GM12878 (cell line): ENCODE data around the gene H1-8. TPM values are rescaled to one million over a fixed set of nuclear protein-coding genes. Genes with fewer than 3 reads are reported as not detected.

Experiments
- ATAC-seq: fragments of 200-7000 bp; cut with Tn5 transposase; 3 replicates; pipeline ENCODE4 v1.9.1; 2020; ENCODE audit warnings: mild to moderate bottlenecking, moderate library complexity
- BruUV-seq: library from RNA; stranded (reverse); fragments of 400-500 nt; replicated peaks from 2 replicates; lab custom pipeline; 2021; lab: Mats Ljungman, UMichigan
- CTCF ChIA-PET: fragments of 300-600 bp; sonication (Branson Sonifier 250); formaldehyde crosslinking; extraction: SDS; loops from one replicate; lab custom pipeline; 2021; ENCODE audit warnings: inconsistent platforms; lab: Yijun Ruan, JAX
- POLR2A ChIA-PET: fragments of 350-600 bp; formaldehyde crosslinking; extraction: SDS; loops from one replicate; lab custom pipeline; 2021; ENCODE audit warnings: inconsistent platforms; lab: Charles Lee
- RAD21 ChIA-PET: fragments of 300-600 bp; sonication (Branson Sonifier 250); formaldehyde crosslinking; loops from one replicate; lab custom pipeline; 2023; ENCODE audit warnings: antibody characterized with exemption; ENCODE audit not compliant: unreplicated experiment; lab: Charles Lee
- SMC1A ChIA-PET: fragments of 300-600 bp; sonication (Branson Sonifier 250); formaldehyde crosslinking; loops from one replicate; lab custom pipeline; 2023; ENCODE audit not compliant: unreplicated experiment, uncharacterized antibody; lab: Charles Lee
- DNase-seq: peaks from one replicate; pipeline ENCODE4 v3.0.0-alpha.2; 2011; ENCODE audit warnings: low read depth, low spot score
- FAIRE-seq: peaks from 3 replicates; lab custom pipeline; 2011; peaks lifted over from hg19 to GRCh38; lab: Jason Lieb, UNC
- H2AFZ ChIP-seq: 2 replicates; pipeline ENCODE4 v1.6.0; 2011; ENCODE audit warnings: low read depth, low read length, control low read depth; ENCODE audit not compliant: control insufficient read depth
- H3K27ac ChIP-seq: 2 replicates; pipeline ENCODE4 v1.5.1; 2011; ENCODE audit warnings: control low read depth; ENCODE audit not compliant: control insufficient read depth, insufficient read depth
- H3K27me3 ChIP-seq, 2 experiments: replicated peaks in 1 of 2; 2 replicates each; pipeline versions ENCODE4 v1.6.0 to v1.6.1; 2011; ENCODE audit warnings: low read length in 1 of 2; ENCODE audit not compliant: control insufficient read depth in 2 of 2, insufficient read depth in 2 of 2
- H3K36me3 ChIP-seq, 2 experiments: 2 replicates each; pipeline ENCODE4 v1.5.1; 2011; ENCODE audit warnings: low read length in 1 of 2; ENCODE audit not compliant: control insufficient read depth in 2 of 2, insufficient read depth in 2 of 2
- H3K4me1 ChIP-seq: 2 replicates; pipeline ENCODE4 v1.6.1; 2011; ENCODE audit warnings: mild to moderate bottlenecking, low read length, moderate library complexity, mixed read lengths; ENCODE audit not compliant: control insufficient read depth, insufficient read depth
- H3K4me2 ChIP-seq: 2 replicates; pipeline ENCODE4 v1.6.0; 2011; ENCODE audit warnings: control low read depth; ENCODE audit not compliant: control insufficient read depth, insufficient read depth
- H3K4me3 ChIP-seq: fragments of 200-600 bp; sonication (generic); 2 replicates; pipeline ENCODE4 v1.5.1; 2016
- H3K79me2 ChIP-seq: 2 replicates; pipeline ENCODE4 v1.6.0; 2011; ENCODE audit warnings: low read length; ENCODE audit not compliant: control insufficient read depth, insufficient read depth
- H3K9ac ChIP-seq: 2 replicates; pipeline ENCODE4 v1.8.0; 2011; ENCODE audit warnings: low read length, control low read depth, mixed read lengths; ENCODE audit not compliant: control insufficient read depth, insufficient read depth
- H3K9me3 ChIP-seq: replicated peaks from 3 replicates; pipeline ENCODE4 v1.5.1; 2011; ENCODE audit warnings: mild to moderate bottlenecking, low read length; ENCODE audit not compliant: control insufficient read depth, insufficient read depth
- H4K20me1 ChIP-seq: 2 replicates; pipeline ENCODE4 v1.6.0; 2011; ENCODE audit not compliant: control insufficient read depth, insufficient read depth
- CEBPB ChIP-seq, 2 experiments: fragments of 150-350 bp in 1 of 2; IDR thresholded peaks; 2 replicates each; pipeline ENCODE4 v1.6.1; 2012 to 2014; ENCODE audit warnings: low read depth in 2 of 2, low read length in 2 of 2, borderline replicate concordance in 1 of 2, inconsistent platforms in 1 of 2
- CHD4 ChIP-seq: fragments of 200-600 bp; sonication (generic); IDR thresholded peaks from 2 replicates; pipeline ENCODE4 v1.6.1; 2016; ENCODE audit warnings: mild to moderate bottlenecking
- CREB1 ChIP-seq: IDR thresholded peaks from 2 replicates; pipeline ENCODE4 v1.6.1; 2012; ENCODE audit warnings: low read depth, mild to moderate bottlenecking, inconsistent platforms
- CREM ChIP-seq: IDR thresholded peaks from 2 replicates; pipeline ENCODE4 v1.6.1; 2014; ENCODE audit warnings: antibody characterized with exemption, low read depth
- EP300 ChIP-seq, 2 experiments: fragments of 150-350 bp in 1 of 2; IDR thresholded peaks; 2 replicates each; pipeline ENCODE4 v1.6.1; 2011 to 2012; ENCODE audit warnings: low read depth in 2 of 2, low read length in 2 of 2, borderline replicate concordance in 1 of 2, improper control_type of control experiment in 1 of 2, inconsistent platforms in 1 of 2; ENCODE audit not compliant: control insufficient read depth in 1 of 2
- GATAD2B ChIP-seq: fragments of 450-650 bp; conservative IDR thresholded peaks from 2 replicates; pipeline ENCODE4 v1.6.1; 2017; ENCODE audit warnings: low read depth, mild to moderate bottlenecking, moderate library complexity
- LARP7 ChIP-seq: fragments of 450-650 bp; IDR thresholded peaks from 2 replicates; pipeline ENCODE4 v1.6.1; 2017; ENCODE audit warnings: mild to moderate bottlenecking
- MEF2B ChIP-seq: fragments of 450-650 bp; IDR thresholded peaks from 2 replicates; pipeline ENCODE4 v1.6.1; 2018; ENCODE audit warnings: mild to moderate bottlenecking, moderate library complexity; ENCODE audit not compliant: partially characterized antibody, poor library complexity, severe bottlenecking
- NR2C1 ChIP-seq: fragments of 450-650 bp; IDR thresholded peaks from 2 replicates; pipeline ENCODE4 v1.6.1; 2017; ENCODE audit warnings: antibody characterized with exemption, mild to moderate bottlenecking, moderate library complexity
- RCOR1 ChIP-seq: conservative IDR thresholded peaks from 2 replicates; pipeline ENCODE4 v1.6.1; 2012; ENCODE audit warnings: low read depth, low read length, improper control_type of control experiment
- SMARCA5 ChIP-seq: fragments of 450-650 bp; IDR thresholded peaks from 2 replicates; pipeline ENCODE4 v1.6.1; 2017; ENCODE audit warnings: mild to moderate bottlenecking
- TCF7 ChIP-seq: IDR thresholded peaks from 2 replicates; pipeline ENCODE4 v1.6.1; 2014; ENCODE audit warnings: antibody characterized with exemption, borderline replicate concordance
- ZNF207 ChIP-seq: fragments of 450-650 bp; IDR thresholded peaks from 2 replicates; pipeline ENCODE4 v1.6.1; 2014; ENCODE audit warnings: antibody characterized with exemption, mild to moderate bottlenecking, borderline replicate concordance
- ZNF24 ChIP-seq: fragments of 450-650 bp; IDR thresholded peaks from 2 replicates; pipeline ENCODE4 v1.6.1; 2017; ENCODE audit warnings: antibody characterized with exemption, mild to moderate bottlenecking
- WGBS: methylation state at CpG from one replicate; pipeline ENCODE4 v1.1.6; 2016; ENCODE audit warnings: low lambda C conversion rate; ENCODE audit not compliant: insufficient replicate concordance, insufficient coverage; ENCODE audit errors: missing lambda C conversion rate; 5-methylcytosine and 5-hydroxymethylcytosine counted together
- in situ Hi-C: fragments of 300-500 bp; cut with MboI; formaldehyde crosslinking; loops from 9 replicates; pipeline ENCODE4 v1.14.3; 2018; ENCODE audit warnings: mixed read lengths
- intact Hi-C: fragments of 100-400 bp; cut with micrococcal nuclease; formaldehyde crosslinking; loops from one replicate; pipeline ENCODE4 v1.14.2; 2022; ENCODE audit not compliant: unreplicated experiment
- polyA plus RNA-seq, 11 experiments: library from polyadenylated mRNA; depleted of rRNA in 4 of 11; unstranded in 6 of 11; stranded (reverse) in 5 of 11; fragments of >200 nt; fragmentation: Nextera tagmentation in 4 of 11; fragmentation: Illumina TruSeq in 1 of 11; extraction: Ambion mirVana in 4 of 11; extraction: Trizol in 1 of 11; gene quantifications; 1 replicate in 1 of 11; 2 replicates in 10 of 11; pipeline versions ENCODE4 v1.2.1 to v1.2.3, GENCODE V29; 2011 to 2016; ENCODE audit warnings: inconsistent platforms in 2 of 11, missing spikeins in 2 of 11, low read depth in 1 of 11
- total RNA-seq, 4 experiments: library from RNA; depleted of rRNA in 3 of 4; stranded (reverse); fragments of >200 nt in 3 of 4; fragmentation: Illumina TruSeq in 1 of 4; extraction: Trizol in 1 of 4; gene quantifications; 2 replicates each; pipeline versions ENCODE4 v1.2.1 to v1.2.3, GENCODE V29; 2013 to 2021
- TF ChIP-seq, protein P1 (sequence below): IDR thresholded peaks from 2 replicates; pipeline ENCODE4 v1.6.1; 2012; ENCODE audit warnings: low read depth, low read length, improper control_type of control experiment
- TF ChIP-seq, protein P2 (sequence below): fragments of 450-650 bp; IDR thresholded peaks from 2 replicates; pipeline ENCODE4 v1.6.1; 2017; ENCODE audit warnings: borderline replicate concordance

H1-8 gene
- total and polyA plus RNA-seq, 10 of the 15 experiments (the other 5 are each of a cell fraction or from before 2014, with no cell fraction given), result not detected

GRCh38 chr3:129514110-129514509 is 28.9 kb upstream of the H1-8 start:
- ChIA-PET POLR2A (no interaction called here), CTCF (no interaction called here), RAD21 (no interaction called here), SMC1A (no interaction called here)
- intact Hi-C loops (no loop called here), in situ Hi-C loops (no loop called here)
- TF ChIP-seq CHD4 (no peak), CEBPB (IDR thresholded peaks at IDR 0.05; ENCODE audit: borderline replicate concordance in 1 of 2, low read depth in 2 of 2, low read length in 2 of 2) (no peak), LARP7 (no peak)
- no peak overlapping the region for H3K9ac ChIP-seq
- no peaks in the 10 kb centered on the region for H3K4me1 ChIP-seq
- H3K79me2 ChIP-seq, result no peaks in the 10 kb centered on the region
- no peaks in the 10 kb centered on the region for H4K20me1 ChIP-seq
- no peaks in the 10 kb centered on the region; a peak in 1 of 4 replicates for H3K36me3 ChIP-seq
- no peak overlapping the region for H2AFZ ChIP-seq
- no peak for DNase-seq
- no TSS peak for BruUV-seq
- H3K4me2 ChIP-seq, result no peak overlapping the region
- WGBS, result 88% methylated on average over 10 of the region's 10 CpGs
- H3K27me3 ChIP-seq, result no peaks in the 10 kb centered on the region
- no peaks in the 10 kb centered on the region for H3K9me3 ChIP-seq
- no peak for ATAC-seq
- no peak overlapping the region for H3K4me3 ChIP-seq
- no peak for FAIRE-seq
- no peak overlapping the region for H3K27ac ChIP-seq

- Histone ChIP-seq H3K36me3 (no peaks in the 10 kb centered on the region; a peak in 1 of 4 replicates), H3K9ac (no peak overlapping the region), H4K20me1 (no peaks in the 10 kb centered on the region), H3K4me2 (no peak overlapping the region), H3K27ac (no peak overlapping the region), H2AFZ (no peak overlapping the region), H3K4me3 (no peak overlapping the region), H3K4me1 (no peaks in the 10 kb centered on the region), H3K79me2 (no peaks in the 10 kb centered on the region), H3K9me3 (no peaks in the 10 kb centered on the region), H3K27me3 (no peaks in the 10 kb centered on the region)
- no TSS peak for BruUV-seq
- FAIRE-seq (no peak), DNase-seq (no peak), ATAC-seq (no peak)
- ChIA-PET POLR2A (no interaction called here), RAD21 (no interaction called here), CTCF (no interaction called here), SMC1A (no interaction called here)
- in situ Hi-C loops (no loop called here), intact Hi-C loops (no loop called here)
- WGBS, result 71% methylated on average over 6 of the region's 6 CpGs
- TF ChIP-seq ZNF24, result no peak
- no peak for TF ChIP-seq RCOR1
- no peak for TF ChIP-seq GATAD2B
- TF ChIP-seq EP300 (IDR thresholded peaks at IDR 0.05; ENCODE audit: borderline replicate concordance in 1 of 2, control insufficient read depth in 1 of 2, low read depth in 2 of 2, low read length in 2 of 2), result no peak
- TF ChIP-seq CREB1, result no peak
- TF ChIP-seq ZNF207, result no peak
- TF ChIP-seq MEF2B, result no peak
- no peak for TF ChIP-seq NR2C1
- TF ChIP-seq, protein P1, sequence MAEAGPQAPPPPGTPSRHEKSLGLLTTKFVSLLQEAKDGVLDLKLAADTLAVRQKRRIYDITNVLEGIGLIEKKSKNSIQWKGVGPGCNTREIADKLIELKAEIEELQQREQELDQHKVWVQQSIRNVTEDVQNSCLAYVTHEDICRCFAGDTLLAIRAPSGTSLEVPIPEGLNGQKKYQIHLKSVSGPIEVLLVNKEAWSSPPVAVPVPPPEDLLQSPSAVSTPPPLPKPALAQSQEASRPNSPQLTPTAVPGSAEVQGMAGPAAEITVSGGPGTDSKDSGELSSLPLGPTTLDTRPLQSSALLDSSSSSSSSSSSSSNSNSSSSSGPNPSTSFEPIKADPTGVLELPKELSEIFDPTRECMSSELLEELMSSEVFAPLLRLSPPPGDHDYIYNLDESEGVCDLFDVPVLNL, result no peak
- TF ChIP-seq TCF7, result no peak
- no peak for TF ChIP-seq CREM
- TF ChIP-seq, protein P2, sequence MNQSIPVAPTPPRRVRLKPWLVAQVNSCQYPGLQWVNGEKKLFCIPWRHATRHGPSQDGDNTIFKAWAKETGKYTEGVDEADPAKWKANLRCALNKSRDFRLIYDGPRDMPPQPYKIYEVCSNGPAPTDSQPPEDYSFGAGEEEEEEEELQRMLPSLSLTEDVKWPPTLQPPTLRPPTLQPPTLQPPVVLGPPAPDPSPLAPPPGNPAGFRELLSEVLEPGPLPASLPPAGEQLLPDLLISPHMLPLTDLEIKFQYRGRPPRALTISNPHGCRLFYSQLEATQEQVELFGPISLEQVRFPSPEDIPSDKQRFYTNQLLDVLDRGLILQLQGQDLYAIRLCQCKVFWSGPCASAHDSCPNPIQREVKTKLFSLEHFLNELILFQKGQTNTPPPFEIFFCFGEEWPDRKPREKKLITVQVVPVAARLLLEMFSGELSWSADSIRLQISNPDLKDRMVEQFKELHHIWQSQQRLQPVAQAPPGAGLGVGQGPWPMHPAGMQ, result no peak
- TF ChIP-seq SMARCA5, result no peak
Measured at GRCh38 chr3:129514563-129514962, 28.4 kb upstream of the H1-8 start.
